Activated B cell treated with CpG ODN at 0.5 μM for 24 hours (primary cell): ENCODE results near the gene SEMA6A. TPM values are rescaled to one million over a fixed set of nuclear protein-coding genes. Genes with fewer than 3 reads are reported as not detected.

ENCODE experiments used
- ATAC-seq: fragments of 200-7000 bp; cut with Tn5 transposase; one replicate; pipeline ENCODE4 v1.10.0; 2021; ENCODE audit warnings: low read depth, mild to moderate bottlenecking, moderate library complexity
- CTCF ChIA-PET: fragments of 350-600 bp; sonication (Branson Sonifier 250); formaldehyde crosslinking; loops from one replicate; lab custom pipeline; 2021; ENCODE audit warnings: antibody characterized with exemption; lab: Charles Lee
- POLR2A ChIA-PET: fragments of 350-600 bp; sonication (Branson Sonifier 250); formaldehyde crosslinking; loops from one replicate; lab custom pipeline; 2021; ENCODE audit warnings: antibody characterized with exemption; lab: Charles Lee
- DNase-seq: peaks from one replicate; pipeline ENCODE4 v3.0.0; 2022
- H3K27ac Mint-ChIP-seq: one replicate; pipeline ENCODE4 v1.8.0; 2020; ENCODE audit warnings: mixed read lengths
- H3K27me3 Mint-ChIP-seq: one replicate; pipeline ENCODE4 v1.8.0; 2021; ENCODE audit warnings: mixed read lengths
- H3K36me3 Mint-ChIP-seq: one replicate; pipeline ENCODE4 v1.8.0; 2021; ENCODE audit warnings: low read depth, mixed read lengths
- H3K4me1 Mint-ChIP-seq: one replicate; pipeline ENCODE4 v1.8.0; 2021; ENCODE audit warnings: mixed read lengths
- H3K4me3 Mint-ChIP-seq: one replicate; pipeline ENCODE4 v1.8.0; 2020; ENCODE audit warnings: mild to moderate bottlenecking, mixed read lengths
- H3K9me3 Mint-ChIP-seq: one replicate; pipeline ENCODE4 v1.8.0; 2020; ENCODE audit warnings: mixed read lengths
- intact Hi-C: fragments of 100-400 bp; cut with micrococcal nuclease; formaldehyde crosslinking; loops from one replicate; pipeline ENCODE4 v1.15.1; 2024
- total RNA-seq: library from RNA; stranded (reverse); gene quantifications from 2 replicates; pipeline ENCODE4 v1.2.3, GENCODE V29; 2022
- TF ChIP-seq, protein P1 (sequence below): fragments of 200-600 bp; IDR thresholded peaks from one replicate; pipeline ENCODE4 v1.8.0; 2022; ENCODE audit warnings: antibody characterized with exemption, mild to moderate bottlenecking

SEMA6A gene
- total RNA-seq, 1 donor from 2014 or later: 0.20 TPM

DNA sequence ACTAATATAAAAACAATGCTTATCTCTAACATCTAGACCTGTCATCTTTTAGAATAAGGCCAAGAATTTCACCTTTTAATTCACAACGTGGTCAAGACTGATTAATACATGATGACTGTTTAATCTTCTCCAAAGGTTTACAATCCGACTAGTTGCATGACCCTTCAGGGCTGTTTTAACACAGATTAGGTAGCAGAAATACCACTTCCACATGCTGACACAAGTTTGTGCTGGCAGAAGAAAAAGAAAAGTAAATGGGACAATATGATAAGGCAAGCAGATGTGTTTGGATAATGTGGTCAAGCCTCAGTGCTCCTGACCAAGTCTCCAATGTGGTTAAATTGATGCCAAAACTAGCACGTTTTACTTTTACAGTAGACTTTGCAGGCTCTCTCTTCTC is 31.1 kb downstream of the SEMA6A start:
- Mint-ChIP-seq H3K27me3 (no peaks in the 10 kb centered on the region), H3K36me3 (no peaks in the 10 kb centered on the region), H3K4me1 (no peaks in the 10 kb centered on the region), H3K27ac (no peak overlapping the region), H3K4me3 (no peak overlapping the region), H3K9me3 (peaks cover 11% of the 10 kb centered on the region)
- ChIA-PET POLR2A (no interaction called here), CTCF (no interaction called here)
- DNase-seq (no peak), ATAC-seq (no peak)
- TF ChIP-seq, protein P1, sequence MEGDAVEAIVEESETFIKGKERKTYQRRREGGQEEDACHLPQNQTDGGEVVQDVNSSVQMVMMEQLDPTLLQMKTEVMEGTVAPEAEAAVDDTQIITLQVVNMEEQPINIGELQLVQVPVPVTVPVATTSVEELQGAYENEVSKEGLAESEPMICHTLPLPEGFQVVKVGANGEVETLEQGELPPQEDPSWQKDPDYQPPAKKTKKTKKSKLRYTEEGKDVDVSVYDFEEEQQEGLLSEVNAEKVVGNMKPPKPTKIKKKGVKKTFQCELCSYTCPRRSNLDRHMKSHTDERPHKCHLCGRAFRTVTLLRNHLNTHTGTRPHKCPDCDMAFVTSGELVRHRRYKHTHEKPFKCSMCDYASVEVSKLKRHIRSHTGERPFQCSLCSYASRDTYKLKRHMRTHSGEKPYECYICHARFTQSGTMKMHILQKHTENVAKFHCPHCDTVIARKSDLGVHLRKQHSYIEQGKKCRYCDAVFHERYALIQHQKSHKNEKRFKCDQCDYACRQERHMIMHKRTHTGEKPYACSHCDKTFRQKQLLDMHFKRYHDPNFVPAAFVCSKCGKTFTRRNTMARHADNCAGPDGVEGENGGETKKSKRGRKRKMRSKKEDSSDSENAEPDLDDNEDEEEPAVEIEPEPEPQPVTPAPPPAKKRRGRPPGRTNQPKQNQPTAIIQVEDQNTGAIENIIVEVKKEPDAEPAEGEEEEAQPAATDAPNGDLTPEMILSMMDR: no peak
- intact Hi-C loops: no loop called here

DNA sequence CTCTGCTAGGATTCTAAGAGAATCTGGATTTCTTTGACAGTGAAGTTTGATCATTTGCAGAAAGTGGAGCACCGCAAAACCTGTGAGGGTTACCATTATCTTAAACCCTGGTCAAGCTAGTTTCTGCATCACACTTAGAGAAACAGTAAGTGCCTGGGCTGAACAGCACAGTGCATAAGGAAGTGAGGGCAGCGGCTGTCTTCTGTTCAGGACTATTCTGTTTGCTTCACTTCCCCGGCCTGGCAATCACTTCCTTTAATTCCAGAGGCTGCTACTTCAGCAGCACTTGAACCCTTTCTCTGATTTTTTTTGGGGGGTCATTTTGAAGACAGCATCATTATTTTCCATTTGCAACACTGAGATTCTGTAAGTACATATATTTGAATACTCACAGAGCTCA is 32.0 kb downstream of the SEMA6A start:
- intact Hi-C loops: no loop called here
- CTCF ChIA-PET: no interaction called here
- H3K9me3 Mint-ChIP-seq: peaks cover 11% of the 10 kb centered on the region
- ATAC-seq (no peak), DNase-seq (no peak)
- no peaks in the 10 kb centered on the region for H3K36me3 Mint-ChIP-seq
- H3K4me3 Mint-ChIP-seq: no peak overlapping the region
- TF ChIP-seq, protein P1: no peak
- no peak overlapping the region for H3K27ac Mint-ChIP-seq
- no peaks in the 10 kb centered on the region for H3K4me1 Mint-ChIP-seq
- POLR2A ChIA-PET: no interaction called here
- H3K27me3 Mint-ChIP-seq: no peaks in the 10 kb centered on the region

DNA sequence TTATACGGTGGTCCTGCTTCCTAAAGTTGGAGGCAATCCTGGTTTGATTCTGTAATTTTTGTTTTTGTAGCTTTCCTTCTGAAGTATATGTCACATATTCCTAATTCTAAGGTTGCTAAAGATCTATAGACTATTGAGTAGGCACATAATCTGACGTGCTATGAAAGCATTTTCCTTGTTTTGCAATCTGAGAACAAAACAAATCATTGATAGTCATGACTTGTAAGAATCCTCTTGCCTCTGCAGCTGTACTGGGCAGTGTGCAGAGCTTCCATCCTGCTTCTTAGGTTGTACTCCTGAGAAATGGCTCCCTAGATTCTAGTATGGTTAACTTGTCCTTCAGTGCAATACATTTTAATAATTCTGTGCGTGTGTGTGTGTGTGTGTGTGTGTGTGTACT is 35.4 kb downstream of the SEMA6A start:
- CTCF ChIA-PET: no interaction called here
- POLR2A ChIA-PET: no interaction called here
- no peaks in the 10 kb centered on the region for H3K27me3 Mint-ChIP-seq
- H3K9me3 Mint-ChIP-seq: no peaks in the 10 kb centered on the region
- no peaks in the 10 kb centered on the region for H3K36me3 Mint-ChIP-seq
- intact Hi-C loops: no loop called here
- ATAC-seq (no peak), DNase-seq (no peak)
- H3K4me1 Mint-ChIP-seq: no peaks in the 10 kb centered on the region
- H3K27ac Mint-ChIP-seq: no peak overlapping the region
- TF ChIP-seq, protein P1: no peak
- no peak overlapping the region for H3K4me3 Mint-ChIP-seq

DNA sequence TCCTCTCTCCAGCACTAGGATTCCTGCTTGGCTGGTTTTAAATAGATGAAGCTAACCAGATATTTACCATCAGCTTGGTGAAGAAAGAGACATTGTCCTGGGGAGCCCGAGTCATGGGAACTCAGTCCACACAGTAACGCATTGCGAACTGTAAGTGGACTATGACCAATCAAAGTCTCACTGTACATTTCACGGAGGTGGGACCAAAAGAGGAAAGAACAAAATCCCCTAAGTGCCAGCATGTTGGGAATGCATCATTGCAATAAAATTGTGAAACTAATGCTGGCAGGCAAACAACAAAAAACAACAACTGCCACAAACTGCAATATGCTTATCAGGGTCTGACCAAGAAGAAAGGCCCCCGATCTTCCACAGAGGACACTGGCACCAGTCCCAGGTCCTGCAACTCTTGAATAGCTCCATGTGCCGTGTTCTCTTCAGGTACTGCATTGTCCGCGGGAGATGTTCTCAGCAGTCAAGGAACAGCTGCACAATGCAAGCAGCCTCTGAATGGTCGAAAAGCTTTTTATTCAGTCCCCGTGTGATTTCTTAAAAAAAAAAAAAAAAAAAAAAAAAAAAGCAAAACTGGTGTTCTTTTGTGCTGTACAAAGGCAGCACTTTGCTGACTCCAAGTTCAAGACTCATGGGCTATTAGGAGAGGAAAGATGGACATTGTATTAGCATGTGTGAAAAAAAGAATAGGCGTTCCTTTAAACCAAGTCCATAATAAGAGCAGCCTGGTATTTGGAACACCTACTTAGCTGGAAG is 38.1 kb downstream of the SEMA6A start:
- CTCF ChIA-PET: no interaction called here
- DNase-seq: no peak
- no peak for ATAC-seq
- Mint-ChIP-seq H3K4me3 (no peak overlapping the region), H3K27ac (no peak overlapping the region), H3K27me3 (no peaks in the 10 kb centered on the region), H3K9me3 (no peaks in the 10 kb centered on the region), H3K36me3 (no peaks in the 10 kb centered on the region), H3K4me1 (no peaks in the 10 kb centered on the region)
- POLR2A ChIA-PET: no interaction called here
- TF ChIP-seq, protein P1: no peak
- intact Hi-C loops: no loop called here

DNA sequence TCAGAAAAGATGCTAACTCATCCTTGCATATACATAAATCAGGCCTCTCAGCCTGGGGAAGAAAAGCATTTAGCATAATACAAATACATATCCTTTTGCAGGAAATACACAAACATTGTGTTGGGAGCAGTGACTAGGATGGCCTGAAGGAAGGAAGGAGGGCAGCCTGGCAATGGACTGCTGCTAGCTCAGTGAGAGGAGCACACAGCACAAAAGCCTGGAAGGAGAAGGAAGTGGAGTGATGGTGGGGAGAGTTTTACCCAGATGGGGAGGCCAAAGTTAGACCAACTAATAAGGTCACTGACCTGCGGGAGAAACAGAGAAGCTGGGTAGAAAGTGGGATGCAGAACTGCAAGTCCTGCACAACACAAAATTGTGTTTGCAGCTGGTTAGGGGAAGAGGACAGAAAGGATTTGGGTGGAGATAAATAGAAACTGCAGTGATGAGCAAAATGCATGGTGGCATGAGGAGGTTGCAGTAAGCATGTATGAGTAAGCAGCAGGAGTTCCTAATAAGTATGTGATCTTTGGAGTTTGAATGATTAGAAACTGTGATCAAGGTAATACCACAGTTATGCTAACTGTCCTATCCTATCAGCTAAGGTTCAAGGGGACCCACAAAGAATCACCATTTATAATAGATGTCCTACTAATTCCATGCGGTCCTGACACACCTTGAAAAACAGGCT is 39.5 kb downstream of the SEMA6A start:
- DNase-seq: no peak
- intact Hi-C loops: no loop called here
- no peaks in the 10 kb centered on the region for H3K27me3 Mint-ChIP-seq
- CTCF ChIA-PET: no interaction called here
- no peaks in the 10 kb centered on the region for H3K4me1 Mint-ChIP-seq
- no peaks in the 10 kb centered on the region for H3K9me3 Mint-ChIP-seq
- no peak overlapping the region for H3K4me3 Mint-ChIP-seq
- TF ChIP-seq, protein P1: no peak
- H3K27ac Mint-ChIP-seq: no peak overlapping the region
- no peak for ATAC-seq
- H3K36me3 Mint-ChIP-seq: no peaks in the 10 kb centered on the region
- POLR2A ChIA-PET: no interaction called here
